ENCODE measurements around the gene SP2.
A peak's percentile ranks its signal among the peaks of the same experiment; 100 is the strongest.

SP2 gene

DNA sequence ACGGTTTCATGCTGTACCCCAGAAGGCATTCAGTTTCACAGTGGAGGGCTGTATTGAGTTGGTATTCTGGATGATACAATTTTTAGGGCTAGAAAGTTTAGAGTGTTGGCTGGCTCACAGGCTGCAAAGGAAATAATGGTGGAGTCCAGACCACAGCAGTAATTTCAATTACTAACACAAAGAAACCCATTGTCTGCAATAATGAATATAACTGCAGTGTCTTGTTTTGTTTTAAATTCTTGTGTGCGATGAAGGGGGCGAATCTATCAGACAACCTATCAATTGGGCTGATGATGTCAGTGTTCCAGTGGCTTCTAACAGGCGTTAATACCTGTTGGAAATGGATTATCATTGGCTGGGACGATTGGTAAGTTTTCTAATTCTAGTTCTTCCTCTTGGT lies 1.5 kb downstream of the SP2 start:
- H3K36me3 ChIP-seq: peaks cover 18% of the 10 kb centered on the region
- peaks cover 40 to 45% of the 10 kb centered on the region in 2 experiments for H3K4me1 ChIP-seq (ENCODE audit: control insufficient read depth in 1 of 2, insufficient read depth in 1 of 2, low read depth in 1 of 2, low read length in 1 of 2)
- no peaks in the 10 kb centered on the region for H3K27me3 ChIP-seq
- H3K9me3 ChIP-seq: no peaks in the 10 kb centered on the region
- TF ChIP-seq, protein P1, sequence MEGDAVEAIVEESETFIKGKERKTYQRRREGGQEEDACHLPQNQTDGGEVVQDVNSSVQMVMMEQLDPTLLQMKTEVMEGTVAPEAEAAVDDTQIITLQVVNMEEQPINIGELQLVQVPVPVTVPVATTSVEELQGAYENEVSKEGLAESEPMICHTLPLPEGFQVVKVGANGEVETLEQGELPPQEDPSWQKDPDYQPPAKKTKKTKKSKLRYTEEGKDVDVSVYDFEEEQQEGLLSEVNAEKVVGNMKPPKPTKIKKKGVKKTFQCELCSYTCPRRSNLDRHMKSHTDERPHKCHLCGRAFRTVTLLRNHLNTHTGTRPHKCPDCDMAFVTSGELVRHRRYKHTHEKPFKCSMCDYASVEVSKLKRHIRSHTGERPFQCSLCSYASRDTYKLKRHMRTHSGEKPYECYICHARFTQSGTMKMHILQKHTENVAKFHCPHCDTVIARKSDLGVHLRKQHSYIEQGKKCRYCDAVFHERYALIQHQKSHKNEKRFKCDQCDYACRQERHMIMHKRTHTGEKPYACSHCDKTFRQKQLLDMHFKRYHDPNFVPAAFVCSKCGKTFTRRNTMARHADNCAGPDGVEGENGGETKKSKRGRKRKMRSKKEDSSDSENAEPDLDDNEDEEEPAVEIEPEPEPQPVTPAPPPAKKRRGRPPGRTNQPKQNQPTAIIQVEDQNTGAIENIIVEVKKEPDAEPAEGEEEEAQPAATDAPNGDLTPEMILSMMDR (IDR thresholded peaks at IDR 0.05): no peak
- H3K27ac ChIP-seq: peak overlapping the region; percentile 98
- peak overlapping the region in 1 of 2 experiments; percentile 94 for H3K4me3 ChIP-seq (ENCODE audit: low read depth in 1 of 2, low read length in 1 of 2)

DNA sequence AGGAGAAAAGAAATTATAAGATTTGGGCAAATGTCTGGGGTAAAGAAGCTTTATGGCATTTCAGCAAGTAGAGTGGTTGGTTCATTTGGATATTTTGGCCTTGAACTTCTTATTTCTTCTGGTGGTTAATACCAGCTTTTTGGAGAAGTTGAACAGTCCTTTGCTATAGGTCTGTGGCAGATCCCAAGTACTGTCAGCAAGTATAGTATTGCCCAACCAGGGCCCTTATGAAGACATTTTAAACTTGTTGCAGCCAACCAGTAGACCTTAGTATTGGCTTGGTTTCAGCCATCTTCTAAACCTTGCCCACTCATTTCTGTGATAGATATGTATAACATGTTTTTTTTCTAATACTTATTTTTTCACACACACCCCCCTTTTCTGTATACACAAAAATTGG lies 2.2 kb downstream of the SP2 start:
- Histone ChIP-seq H3K27ac (peak overlapping the region; percentile 98), H3K4me3 (ENCODE audit: low read depth in 1 of 2, low read length in 1 of 2) (no peak overlapping the region), H3K36me3 (peaks cover 18% of the 10 kb centered on the region), H3K4me1 (ENCODE audit: control insufficient read depth in 1 of 2, insufficient read depth in 1 of 2, low read depth in 1 of 2, low read length in 1 of 2) (peaks cover 40 to 45% of the 10 kb centered on the region in 2 experiments), H3K27me3 (no peaks in the 10 kb centered on the region), H3K9me3 (no peaks in the 10 kb centered on the region)
- TF ChIP-seq, protein P1 (IDR thresholded peaks at IDR 0.05): no peak

DNA sequence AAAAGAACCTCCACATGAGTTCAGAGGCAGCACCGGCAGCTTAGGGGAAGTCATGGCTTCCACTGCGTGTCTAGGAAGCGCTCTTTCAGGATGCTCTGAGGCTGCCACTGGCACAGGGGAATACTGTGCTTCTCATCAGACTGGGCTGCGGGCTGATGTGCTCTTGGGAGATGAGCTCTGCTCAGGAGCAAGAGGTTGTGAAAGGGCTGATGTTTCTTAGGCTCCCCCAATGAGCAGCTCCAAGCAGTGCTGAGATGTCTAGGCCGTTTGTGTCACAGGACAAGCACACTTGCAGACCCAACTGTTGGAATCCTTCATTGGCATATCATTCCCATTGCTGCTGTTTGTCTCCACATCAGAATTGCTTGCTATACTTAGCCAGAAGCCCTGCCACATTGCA lies 3.6 kb downstream of the SP2 start:
- no peak overlapping the region for H3K4me3 ChIP-seq (ENCODE audit: low read depth in 1 of 2, low read length in 1 of 2)
- peaks cover 36 to 41% of the 10 kb centered on the region in 2 experiments for H3K4me1 ChIP-seq (ENCODE audit: control insufficient read depth in 1 of 2, insufficient read depth in 1 of 2, low read depth in 1 of 2, low read length in 1 of 2)
- TF ChIP-seq, protein P1 (IDR thresholded peaks at IDR 0.05): no peak
- H3K27ac ChIP-seq: no peak overlapping the region
- no peaks in the 10 kb centered on the region for H3K27me3 ChIP-seq
- peaks cover 18% of the 10 kb centered on the region for H3K36me3 ChIP-seq
- no peaks in the 10 kb centered on the region for H3K9me3 ChIP-seq

DNA sequence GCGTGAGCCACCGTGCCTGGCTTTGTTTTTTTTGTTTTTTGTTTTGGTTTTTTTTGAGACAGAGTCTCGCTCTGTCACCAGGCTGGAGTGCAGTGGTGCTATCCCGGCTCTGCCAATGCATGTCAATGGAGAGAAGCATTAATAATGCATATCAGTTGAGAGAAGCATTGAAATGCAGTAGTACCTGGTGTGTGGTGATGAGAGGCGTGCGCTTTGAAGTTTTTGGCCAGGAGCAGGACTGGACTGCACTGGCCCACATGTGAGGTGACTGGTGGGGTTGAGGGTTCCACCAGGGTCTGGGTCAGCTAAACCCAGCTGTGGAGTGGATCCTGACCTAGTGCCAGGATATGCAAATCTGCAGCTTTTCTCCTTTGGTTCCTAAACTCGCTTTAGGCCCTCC lies 5.4 kb downstream of the SP2 start:
- H3K4me1 ChIP-seq (ENCODE audit: control insufficient read depth in 1 of 2, insufficient read depth in 1 of 2, low read depth in 1 of 2, low read length in 1 of 2): peaks cover 28 to 34% of the 10 kb centered on the region in 2 experiments
- no peaks in the 10 kb centered on the region for H3K27me3 ChIP-seq
- no peak overlapping the region for H3K4me3 ChIP-seq (ENCODE audit: low read depth in 1 of 2, low read length in 1 of 2)
- no peaks in the 10 kb centered on the region for H3K9me3 ChIP-seq
- H3K27ac ChIP-seq: no peak overlapping the region
- H3K36me3 ChIP-seq: peaks cover 27% of the 10 kb centered on the region
- TF ChIP-seq, protein P1 (IDR thresholded peaks at IDR 0.05): no peak

DNA sequence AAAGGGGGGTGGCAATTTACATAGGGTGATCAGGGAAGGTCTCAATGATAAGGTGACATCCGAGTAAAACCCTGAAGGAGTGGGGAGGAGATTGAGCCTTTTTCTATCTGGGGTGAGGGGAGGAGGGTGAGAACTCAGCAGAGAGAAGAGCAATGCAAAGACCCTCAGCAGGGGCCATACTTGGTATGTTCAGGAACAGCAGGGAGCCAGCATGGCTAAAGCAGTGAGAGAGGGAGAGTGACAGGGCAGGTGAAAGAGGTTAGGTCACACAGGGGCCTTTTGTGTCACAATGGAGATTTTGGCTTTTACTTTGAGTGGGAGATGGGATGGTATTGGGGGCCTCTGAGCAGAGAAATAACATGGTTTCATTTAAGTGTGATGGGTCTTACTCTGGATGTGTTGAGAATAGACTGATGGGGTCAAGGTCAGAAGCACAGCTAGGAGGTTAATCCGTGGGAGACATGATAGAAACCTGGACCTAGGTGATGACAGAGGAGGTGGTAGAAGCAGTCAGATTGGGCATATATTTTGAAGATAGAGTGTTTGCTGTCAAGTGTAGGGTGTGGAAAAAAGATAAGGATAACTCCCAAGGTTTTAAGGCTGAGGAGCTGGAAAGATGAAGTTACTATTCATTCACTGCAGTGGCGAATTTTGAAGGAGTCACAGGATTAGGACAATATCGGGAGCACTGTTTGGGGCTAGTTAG lies 6.2 kb downstream of the SP2 start:
- Histone ChIP-seq H3K27ac (no peak overlapping the region), H3K9me3 (no peaks in the 10 kb centered on the region), H3K36me3 (peaks cover 27% of the 10 kb centered on the region), H3K4me3 (ENCODE audit: low read depth in 1 of 2, low read length in 1 of 2) (no peak overlapping the region), H3K4me1 (ENCODE audit: control insufficient read depth in 1 of 2, insufficient read depth in 1 of 2, low read depth in 1 of 2, low read length in 1 of 2) (peaks cover 22 to 26% of the 10 kb centered on the region in 2 experiments), H3K27me3 (no peaks in the 10 kb centered on the region)
- TF ChIP-seq, protein P1 (IDR thresholded peaks at IDR 0.05): no peak

Data from neutrophil (primary cell).